Endothelial cell of umbilical vein (primary cell): Measurements from ENCODE around the gene OPCML. TPM values are rescaled to one million over a fixed set of nuclear protein-coding genes. Genes with fewer than 3 reads are reported as not detected.

ENCODE experiments used
- BruUV-seq: library from RNA; stranded (reverse); fragments of 400-500 nt; replicated peaks from 2 replicates; lab custom pipeline; 2021; lab: Mats Ljungman, UMichigan
- CTCF ChIA-PET: fragments of 300-600, 350-600 bp; sonication (Branson Sonifier 250); formaldehyde crosslinking; loops from one replicate; lab custom pipeline; 2021; ENCODE audit warnings: antibody characterized with exemption, inconsistent platforms; lab: Charles Lee
- POLR2A ChIA-PET: fragments of 300-600, 350-600 bp; sonication (Branson Sonifier 250); formaldehyde crosslinking; loops from one replicate; lab custom pipeline; 2021; ENCODE audit warnings: antibody characterized with exemption, inconsistent platforms; lab: Charles Lee
- DNase-seq: peaks from one replicate; pipeline ENCODE4 v3.0.0-alpha.2; 2011; ENCODE audit warnings: low read depth, low spot score
- FAIRE-seq: peaks from 2 replicates; lab custom pipeline; 2011; peaks lifted over from hg19 to GRCh38; lab: Jason Lieb, UNC
- H2AFZ ChIP-seq: 2 replicates; pipeline ENCODE4 v1.6.0; 2012; ENCODE audit warnings: low read depth, low read length, control low read depth, inconsistent platforms
- H3K27ac ChIP-seq: 2 replicates; pipeline ENCODE4 v1.5.1; 2011; ENCODE audit warnings: low read depth, mild to moderate bottlenecking, control low read depth, low read length, moderate library complexity; ENCODE audit not compliant: insufficient read depth
- H3K27me3 ChIP-seq, 2 experiments: 2 replicates each; pipeline versions ENCODE4 v1.6.0 to v1.6.1; 2011; ENCODE audit warnings: low read length in 2 of 2, mixed read lengths in 1 of 2; ENCODE audit not compliant: control insufficient read depth in 2 of 2, insufficient read depth in 2 of 2
- H3K36me3 ChIP-seq, 2 experiments: 2 replicates in 1 of 2; 3 replicates in 1 of 2; pipeline ENCODE4 v1.5.1; 2011; ENCODE audit warnings: low read length in 2 of 2, mild to moderate bottlenecking in 1 of 2, moderate library complexity in 1 of 2; ENCODE audit not compliant: control insufficient read depth in 2 of 2, insufficient read depth in 2 of 2; ENCODE audit errors: extremely low read depth in 1 of 2
- H3K4me1 ChIP-seq: 3 replicates; pipeline ENCODE4 v1.5.1; 2011; ENCODE audit warnings: mild to moderate bottlenecking, low read length; ENCODE audit not compliant: control insufficient read depth, insufficient read depth; ENCODE audit errors: extremely low read depth
- H3K4me2 ChIP-seq: 2 replicates; pipeline ENCODE4 v1.6.1; 2011; ENCODE audit warnings: low read length, control low read depth, mixed read lengths; ENCODE audit not compliant: insufficient read depth
- H3K4me3 ChIP-seq, 3 experiments: fragments of 200-600 bp in 1 of 3; sonication (generic), shearing (Covaris generic) in 1 of 3; replicated peaks in 1 of 3; 2 replicates each; pipeline ENCODE4 v1.5.1; 2011 to 2016; ENCODE audit warnings: control low read depth in 3 of 3, low read length in 3 of 3, mild to moderate bottlenecking in 2 of 3, inconsistent platforms in 1 of 3, low read depth in 1 of 3, moderate library complexity in 1 of 3; ENCODE audit not compliant: insufficient read depth in 1 of 3
- H3K79me2 ChIP-seq: 2 replicates; pipeline ENCODE4 v1.6.0; 2012; ENCODE audit warnings: low read length, inconsistent platforms; ENCODE audit not compliant: control insufficient read depth, insufficient read depth
- H3K9ac ChIP-seq: replicated peaks from 2 replicates; pipeline ENCODE3; 2011; ENCODE audit warnings: low read length, control low read depth; ENCODE audit not compliant: insufficient read depth; ENCODE audit errors: extremely low read depth
- H3K9me1 ChIP-seq: replicated peaks from 3 replicates; pipeline ENCODE4 v1.6.0; 2011; ENCODE audit warnings: mild to moderate bottlenecking, low read length; ENCODE audit not compliant: control insufficient read depth, insufficient read depth; ENCODE audit errors: extremely low read depth
- H3K9me3 ChIP-seq: replicated peaks from 2 replicates; pipeline ENCODE4 v1.5.1; 2012; ENCODE audit warnings: low read length, inconsistent platforms; ENCODE audit not compliant: control insufficient read depth, insufficient read depth
- H4K20me1 ChIP-seq: replicated peaks from 2 replicates; pipeline ENCODE3; 2011; ENCODE audit warnings: mild to moderate bottlenecking, low read length; ENCODE audit not compliant: control insufficient read depth, insufficient read depth; ENCODE audit errors: extremely low read depth
- EZH2 ChIP-seq: IDR thresholded peaks from 2 replicates; pipeline ENCODE4 v1.6.1; 2012; ENCODE audit warnings: borderline replicate concordance, low read depth, mild to moderate bottlenecking, moderate library complexity, low read length, inconsistent platforms; ENCODE audit not compliant: severe bottlenecking
- FOS ChIP-seq: IDR thresholded peaks from 2 replicates; pipeline ENCODE4 v1.6.1; 2011; ENCODE audit warnings: mild to moderate bottlenecking, low read length, moderate library complexity, borderline replicate concordance; ENCODE audit not compliant: insufficient read depth
- GATA2 ChIP-seq: IDR thresholded peaks from 2 replicates; pipeline ENCODE4 v1.7.0; 2011; ENCODE audit warnings: low read depth, mild to moderate bottlenecking, moderate library complexity, mixed read lengths, low read length; ENCODE audit not compliant: insufficient read length, insufficient read depth
- JUN ChIP-seq: IDR thresholded peaks from 2 replicates; pipeline ENCODE4 v1.6.1; 2011; ENCODE audit warnings: borderline replicate concordance, low read depth; ENCODE audit not compliant: insufficient read length, insufficient read depth
- MAX ChIP-seq: IDR thresholded peaks from 2 replicates; pipeline ENCODE4 v1.6.1; 2011; ENCODE audit not compliant: insufficient read depth, insufficient read length
- MYC ChIP-seq: IDR thresholded peaks from one replicate; pipeline ENCODE4 v1.6.1; 2011; ENCODE audit warnings: mild to moderate bottlenecking, low read depth, low read length
- POLR2AphosphoS5 ChIP-seq: IDR thresholded peaks from 2 replicates; pipeline ENCODE4 v1.6.1; 2012; ENCODE audit warnings: low read depth, mild to moderate bottlenecking, control low read depth, low read length, moderate library complexity; ENCODE audit not compliant: insufficient read depth
- dilution Hi-C: fragments of 300-500 bp; cut with MboI; formaldehyde crosslinking; loops from one replicate; pipeline ENCODE4 v1.15.0; 2019; ENCODE audit warnings: low sequenced_read_pairs; ENCODE audit not compliant: extremely low pct_ligation_motif_present
- intact Hi-C: fragments of 100-400 bp; cut with micrococcal nuclease; formaldehyde crosslinking; loops from one replicate; pipeline ENCODE4 v1.10.0; 2022
- polyA plus RNA-seq, 4 experiments: library from polyadenylated mRNA; depleted of rRNA in 3 of 4; stranded (reverse) in 3 of 4; unstranded in 1 of 4; fragments of >200 nt; gene quantifications; 2 replicates each; pipeline versions ENCODE4 v1.2.1 to v1.2.3, GENCODE V29; 2011 to 2012; ENCODE audit warnings: missing spikeins in 1 of 4
- total RNA-seq: library from RNA; stranded (reverse); gene quantifications from 2 replicates; pipeline ENCODE4 v1.2.3, GENCODE V29; 2021
- TF ChIP-seq, protein P1 (sequence below), 2 donors: IDR thresholded peaks; 1 replicate in 1 of 2; 2 replicates in 1 of 2; pipeline ENCODE4 v1.5.1; 2011; ENCODE audit warnings: low read length in 2 of 2, mild to moderate bottlenecking in 2 of 2, moderate library complexity in 2 of 2, control low read depth in 1 of 2, inconsistent platforms in 1 of 2, low read depth in 1 of 2; ENCODE audit not compliant: insufficient read depth in 1 of 2; ENCODE audit errors: extremely low read depth in 1 of 2

Gene OPCML
- total and polyA plus RNA-seq, 2 donors (not counting 3 experiments of a cell fraction or from before 2014, with no cell fraction given): not detected

- Histone ChIP-seq H3K4me3 (no peak overlapping the region), H2AFZ (no peak overlapping the region), H3K9ac (no peak overlapping the region), H3K9me1 (no peaks in the 10 kb centered on the region), H3K27me3 (no peaks in the 10 kb centered on the region), H3K27ac (no peak overlapping the region), H3K36me3 (no peaks in the 10 kb centered on the region), H3K4me1 (no peaks in the 10 kb centered on the region), H3K79me2 (no peaks in the 10 kb centered on the region), H3K4me2 (no peak overlapping the region), H4K20me1 (no peaks in the 10 kb centered on the region), H3K9me3 (no peaks in the 10 kb centered on the region)
- dilution Hi-C loops: no loop called here
- FAIRE-seq (no peak), DNase-seq (no peak)
- BruUV-seq: no TSS peak
- ChIA-PET CTCF (no interaction called here), POLR2A (no interaction called here)
- intact Hi-C loops: no loop called here
- TF ChIP-seq FOS (no peak), GATA2 (no peak), MYC (no peak), MAX (no peak), EZH2 (no peak), JUN (no peak), POLR2AphosphoS5 (no peak)
- TF ChIP-seq, protein P1, sequence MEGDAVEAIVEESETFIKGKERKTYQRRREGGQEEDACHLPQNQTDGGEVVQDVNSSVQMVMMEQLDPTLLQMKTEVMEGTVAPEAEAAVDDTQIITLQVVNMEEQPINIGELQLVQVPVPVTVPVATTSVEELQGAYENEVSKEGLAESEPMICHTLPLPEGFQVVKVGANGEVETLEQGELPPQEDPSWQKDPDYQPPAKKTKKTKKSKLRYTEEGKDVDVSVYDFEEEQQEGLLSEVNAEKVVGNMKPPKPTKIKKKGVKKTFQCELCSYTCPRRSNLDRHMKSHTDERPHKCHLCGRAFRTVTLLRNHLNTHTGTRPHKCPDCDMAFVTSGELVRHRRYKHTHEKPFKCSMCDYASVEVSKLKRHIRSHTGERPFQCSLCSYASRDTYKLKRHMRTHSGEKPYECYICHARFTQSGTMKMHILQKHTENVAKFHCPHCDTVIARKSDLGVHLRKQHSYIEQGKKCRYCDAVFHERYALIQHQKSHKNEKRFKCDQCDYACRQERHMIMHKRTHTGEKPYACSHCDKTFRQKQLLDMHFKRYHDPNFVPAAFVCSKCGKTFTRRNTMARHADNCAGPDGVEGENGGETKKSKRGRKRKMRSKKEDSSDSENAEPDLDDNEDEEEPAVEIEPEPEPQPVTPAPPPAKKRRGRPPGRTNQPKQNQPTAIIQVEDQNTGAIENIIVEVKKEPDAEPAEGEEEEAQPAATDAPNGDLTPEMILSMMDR (IDR thresholded peaks at IDR 0.05; ENCODE audit: extremely low read depth in 1 of 2, insufficient read depth in 1 of 2, low read depth in 1 of 2, low read length in 2 of 2): no peak
These were observed 714.9 kb downstream of the OPCML start for GRCh38 chr11:132817387-132817786.
